Thoracic aorta (tissue), 2 donors: Measurements from ENCODE around the gene CAMK2D. TPM values are rescaled to one million over a fixed set of nuclear protein-coding genes. Genes with fewer than 3 reads are reported as not detected.
"Not testable (repeated sequence)": the region's sequence is repeated elsewhere in the genome, so short reads cannot be mapped to it uniquely, and the experiment has no call there.

Source experiments
- ATAC-seq: fragments of 150-250 bp; one replicate; pipeline ENCODE4 v1.8.0; 2017; ENCODE audit warnings: low read depth; ENCODE audit not compliant: insufficient number of reproducible peaks, low FRiP score
- DNase-seq: peaks from one replicate; pipeline ENCODE4 v3.0.0-alpha.2; 2020; ENCODE audit warnings: low spot score
- H3K27ac ChIP-seq, 2 donors: fragments of 200-600 bp; sonication (generic); 1 replicate in 1 of 2; 2 replicates in 1 of 2; pipeline ENCODE4 v1.5.1; 2016; ENCODE audit warnings: mild to moderate bottlenecking in 2 of 2, moderate library complexity in 2 of 2
- H3K27me3 ChIP-seq: fragments of 200-600 bp; sonication (generic); replicated peaks from 2 replicates; pipeline ENCODE4 v1.6.0; 2016; ENCODE audit warnings: mild to moderate bottlenecking; ENCODE audit not compliant: insufficient read depth
- H3K36me3 ChIP-seq: fragments of 200-600 bp; sonication (generic); one replicate; pipeline ENCODE4 v1.5.1; 2016
- H3K4me1 ChIP-seq, 2 donors: fragments of 200-600 bp; sonication (generic); 1 replicate in 1 of 2; 2 replicates in 1 of 2; pipeline versions ENCODE4 v1.5.1 to v1.6.0; 2016; ENCODE audit warnings: low read depth in 2 of 2, mild to moderate bottlenecking in 1 of 2; ENCODE audit not compliant: control insufficient read depth in 1 of 2
- H3K4me3 ChIP-seq: fragments of 200-600 bp; sonication (generic); 2 replicates; pipeline ENCODE4 v1.5.1; 2016; ENCODE audit warnings: mild to moderate bottlenecking
- H3K9me3 ChIP-seq: fragments of 200-600 bp; sonication (generic); 2 replicates; pipeline ENCODE4 v1.5.1; 2016
- CTCF ChIP-seq: fragments of 200-600 bp; sonication (generic); IDR thresholded peaks from one replicate; pipeline ENCODE4 v1.5.1; 2019; ENCODE audit warnings: antibody characterized with exemption
- total RNA-seq, 2 donors: library from RNA; depleted of rRNA; stranded (reverse); fragments of >200 nt; gene quantifications; one replicate each; pipeline versions ENCODE4 v1.1.0 to v1.2.3, GENCODE V29; 2016

CAMK2D gene
- total RNA-seq, result 10 to 100 TPM; 50.6 to 70.1 TPM

- H3K27me3 ChIP-seq, result no peaks in the 10 kb centered on the region
- peak within 1 kb of the TSS; percentile 93 for H3K4me3 ChIP-seq
- peak; percentile 51 for DNase-seq
- peak; percentile 45 for TF ChIP-seq CTCF
- peaks cover 17 to 30% of the 10 kb centered on the region in 2 donors for H3K4me1 ChIP-seq
- no peaks in the 10 kb centered on the region for H3K36me3 ChIP-seq
- H3K27ac ChIP-seq, result peak within 1 kb of the TSS; percentile 94 to 100
- no peaks in the 10 kb centered on the region for H3K9me3 ChIP-seq
- peak; percentile 45 for ATAC-seq
These were observed at the start of gene CAMK2D for GRCh38 chr4:113761620-113762185. Gene CAMK2D, minus strand, starts transcription at chr4:113761738. Its CDS starts 670 bp downstream, at chr4:113761068.

- no peaks in the 10 kb centered on the region for H3K36me3 ChIP-seq
- ATAC-seq (no peak), DNase-seq (no peak)
- no peaks in the 10 kb centered on the region for H3K9me3 ChIP-seq
- no peaks in the 10 kb centered on the region for H3K4me1 ChIP-seq
- no peak for TF ChIP-seq CTCF
- H3K27ac ChIP-seq, result no peak overlapping the region
- H3K27me3 ChIP-seq, result no peaks in the 10 kb centered on the region
- no peak overlapping the region for H3K4me3 ChIP-seq
These were observed 49.4 kb upstream of the CAMK2D start for GRCh38 chr4:113810906-113811305.

GRCh38 chr4:113809311-113809710 lies 47.8 kb upstream of the CAMK2D start:
- no peak for DNase-seq
- no peaks in the 10 kb centered on the region for H3K9me3 ChIP-seq
- no peak overlapping the region for H3K4me3 ChIP-seq
- no peak for TF ChIP-seq CTCF
- no peaks in the 10 kb centered on the region for H3K36me3 ChIP-seq
- no peak overlapping the region for H3K27ac ChIP-seq
- H3K27me3 ChIP-seq, result no peaks in the 10 kb centered on the region
- ATAC-seq, result no peak
- no peaks in the 10 kb centered on the region for H3K4me1 ChIP-seq

GRCh38 chr4:113806850-113807249 lies 45.3 kb upstream of the CAMK2D start:
- H3K36me3 ChIP-seq, result no peaks in the 10 kb centered on the region
- H3K4me1 ChIP-seq, result no peaks in the 10 kb centered on the region
- TF ChIP-seq CTCF, result no peak
- DNase-seq (no peak), ATAC-seq (no peak)
- H3K9me3 ChIP-seq, result no peaks in the 10 kb centered on the region
- no peak overlapping the region for H3K27ac ChIP-seq
- H3K27me3 ChIP-seq, result no peaks in the 10 kb centered on the region
- no peak overlapping the region for H3K4me3 ChIP-seq

- H3K4me1 ChIP-seq, result no peaks in the 10 kb centered on the region
- no peak overlapping the region for H3K4me3 ChIP-seq
- H3K27me3 ChIP-seq, result no peaks in the 10 kb centered on the region
- no peaks in the 10 kb centered on the region for H3K36me3 ChIP-seq
- no peak for TF ChIP-seq CTCF
- DNase-seq (no peak), ATAC-seq (no peak)
- no peaks in the 10 kb centered on the region for H3K9me3 ChIP-seq
- no peak overlapping the region for H3K27ac ChIP-seq
These were observed 40.3 kb upstream of the CAMK2D start for GRCh38 chr4:113801882-113802281.

- H3K4me1 ChIP-seq, H3K9me3 ChIP-seq, ATAC-seq, H3K36me3 ChIP-seq, DNase-seq, H3K27ac ChIP-seq, H3K27me3 ChIP-seq, H3K4me3 ChIP-seq: not testable (repeated sequence)
These were observed 34.8 kb upstream of the CAMK2D start for GRCh38 chr4:113796381-113796780.
